ENCODE results near the gene CLSTN1. TPM values are rescaled to one million over a fixed set of nuclear protein-coding genes. Genes with fewer than 3 reads are reported as not detected.

The CLSTN1 gene
- total and polyA plus RNA-seq, 2 of the 13 experiments (the other 11 are each of a cell fraction or from before 2014, with no cell fraction given): 19.7 to 29.8 TPM

DNA sequence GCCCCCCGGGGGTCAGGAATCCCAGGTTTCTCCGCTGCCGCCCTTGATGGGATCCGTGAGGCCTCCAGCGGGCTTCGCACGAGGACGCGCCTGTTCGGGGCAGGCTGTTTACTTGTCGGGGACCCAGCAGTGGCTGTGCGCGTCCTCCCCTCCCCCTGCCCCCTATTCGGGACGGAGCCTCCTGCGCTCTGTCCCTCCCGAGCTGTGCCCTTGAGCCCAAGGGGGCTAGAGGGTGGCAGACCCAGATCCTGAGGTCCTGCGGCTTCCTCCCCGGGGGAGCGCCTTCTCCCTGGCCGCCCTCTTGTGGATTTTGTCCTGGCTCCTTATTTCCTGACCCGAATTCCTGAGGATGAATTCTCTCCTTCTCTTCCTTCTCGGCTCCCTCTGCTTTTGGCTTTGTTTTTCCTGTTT lies 133.8 kb downstream of the CLSTN1 start:
- Histone ChIP-seq H3K79me2 (ENCODE audit: insufficient read depth, low read length) (no peaks in the 10 kb centered on the region), H3K27ac (ENCODE audit: extremely low read length, insufficient read depth, low read length) (no peak overlapping the region), H3K9me3 (ENCODE audit: low read length) (no peaks in the 10 kb centered on the region), H3K9ac (ENCODE audit: insufficient read depth, low read depth, low read length) (peak overlapping the region; percentile 52; the same call in 1 of the 2 replicates), H3K27me3 (ENCODE audit: control insufficient read depth in 1 of 2, insufficient read depth in 2 of 2, low read length in 2 of 2) (peaks cover 0 to 18% of the 10 kb centered on the region in 2 experiments; a peak in 1 of 5 replicates), H3K4me3 (replicated peaks in 1 of 3; ENCODE audit: insufficient read depth in 1 of 3, low read depth in 2 of 3, low read length in 3 of 3) (peak overlapping the region; percentile 32 to 72 (median 64)), H3K4me1 (ENCODE audit: insufficient read depth, low read length) (peaks cover 39% of the 10 kb centered on the region), H2AFZ (ENCODE audit: low read length) (no peak overlapping the region), H3K4me2 (ENCODE audit: low read depth, low read length) (peak overlapping the region; percentile 76), H3K36me3 (replicated peaks in 1 of 2; ENCODE audit: control insufficient read depth in 1 of 2, insufficient read depth in 2 of 2, low read length in 2 of 2) (no peaks in the 10 kb centered on the region), H4K20me1 (ENCODE audit: insufficient read depth, low read length) (no peaks in the 10 kb centered on the region)
- WGBS (ENCODE audit: low lambda C conversion rate): 18% methylated on average over 6 of the region's 23 CpGs
- ATAC-seq (peak; percentile 16), DNase-seq (ENCODE audit: low spot score) (no peak), FAIRE-seq (no peak)
- TSS peak; percentile 45 for BruUV-seq (replicated peaks)
- CTCF ChIA-PET (ENCODE audit: low intra/inter-chr PET ratio, low total read pairs): interaction anchor here (1.9 kb wide), 1 partner anchor 63 kb away, joined by 5 read pairs; no protein-coding TSS in a partner anchor
- intact Hi-C loops (cut with micrococcal nuclease; ENCODE audit: unreplicated experiment) (no loop called here), in situ Hi-C loops (cut with HindIII; ENCODE audit: extremely low pct_ligation_motif_present, low pct_unique_long_range_greater_than_20kb) (no loop called here)
- POLR2A ChIA-PET: interaction anchor here (4.1 kb wide), 1 partner anchor 27 kb away, joined by 35 read pairs; no protein-coding TSS in a partner anchor
- TF ChIP-seq ZNF441 (CRISPR knock-in tag; IDR thresholded peaks at IDR 0.05; ENCODE audit: borderline replicate concordance) (no peak), ZNF7 (CRISPR knock-in tag; IDR thresholded peaks at IDR 0.05) (no peak), GATA4 (IDR thresholded peaks at IDR 0.05; ENCODE audit: borderline replicate concordance, low read depth) (no peak), FOXA1 (IDR thresholded peaks at IDR 0.05) (no peak), FOXA1 (CRISPR knock-in tag; IDR thresholded peaks at IDR 0.05) (peak; percentile 62; the same call in 1 of the 2 replicates), SPEN (CRISPR knock-in tag; IDR thresholded peaks at IDR 0.05; ENCODE audit: low read depth) (peak; percentile 36; the same call in 1 of the 2 replicates), GABPB1 (CRISPR knock-in tag; IDR thresholded peaks at IDR 0.05) (peak; percentile 22; the same call in 1 of the 2 replicates), ZNF34 (CRISPR knock-in tag; IDR thresholded peaks at IDR 0.05; ENCODE audit: borderline replicate concordance) (0 out of 2 replicates have a peak, but pooled peaks have one; percentile 34), TEAD3 (CRISPR knock-in tag; optimal IDR thresholded peaks at IDR 0.05; ENCODE audit: borderline replicate concordance) (no peak), CHD4 (IDR thresholded peaks at IDR 0.05; ENCODE audit: borderline replicate concordance, low read length) (no peak), MIER2 (CRISPR knock-in tag; IDR thresholded peaks at IDR 0.05) (no peak), KAT7 (CRISPR knock-in tag; IDR thresholded peaks at IDR 0.05; ENCODE audit: borderline replicate concordance) (no peak), ZMYM2 (CRISPR knock-in tag; IDR thresholded peaks at IDR 0.05) (no peak)
- TF ChIP-seq, protein P1, sequence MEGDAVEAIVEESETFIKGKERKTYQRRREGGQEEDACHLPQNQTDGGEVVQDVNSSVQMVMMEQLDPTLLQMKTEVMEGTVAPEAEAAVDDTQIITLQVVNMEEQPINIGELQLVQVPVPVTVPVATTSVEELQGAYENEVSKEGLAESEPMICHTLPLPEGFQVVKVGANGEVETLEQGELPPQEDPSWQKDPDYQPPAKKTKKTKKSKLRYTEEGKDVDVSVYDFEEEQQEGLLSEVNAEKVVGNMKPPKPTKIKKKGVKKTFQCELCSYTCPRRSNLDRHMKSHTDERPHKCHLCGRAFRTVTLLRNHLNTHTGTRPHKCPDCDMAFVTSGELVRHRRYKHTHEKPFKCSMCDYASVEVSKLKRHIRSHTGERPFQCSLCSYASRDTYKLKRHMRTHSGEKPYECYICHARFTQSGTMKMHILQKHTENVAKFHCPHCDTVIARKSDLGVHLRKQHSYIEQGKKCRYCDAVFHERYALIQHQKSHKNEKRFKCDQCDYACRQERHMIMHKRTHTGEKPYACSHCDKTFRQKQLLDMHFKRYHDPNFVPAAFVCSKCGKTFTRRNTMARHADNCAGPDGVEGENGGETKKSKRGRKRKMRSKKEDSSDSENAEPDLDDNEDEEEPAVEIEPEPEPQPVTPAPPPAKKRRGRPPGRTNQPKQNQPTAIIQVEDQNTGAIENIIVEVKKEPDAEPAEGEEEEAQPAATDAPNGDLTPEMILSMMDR (CRISPR knock-in tag; IDR thresholded peaks at IDR 0.05): 0 out of 2 replicates have a peak, but pooled peaks have one; percentile 28
- TF ChIP-seq, protein P2, sequence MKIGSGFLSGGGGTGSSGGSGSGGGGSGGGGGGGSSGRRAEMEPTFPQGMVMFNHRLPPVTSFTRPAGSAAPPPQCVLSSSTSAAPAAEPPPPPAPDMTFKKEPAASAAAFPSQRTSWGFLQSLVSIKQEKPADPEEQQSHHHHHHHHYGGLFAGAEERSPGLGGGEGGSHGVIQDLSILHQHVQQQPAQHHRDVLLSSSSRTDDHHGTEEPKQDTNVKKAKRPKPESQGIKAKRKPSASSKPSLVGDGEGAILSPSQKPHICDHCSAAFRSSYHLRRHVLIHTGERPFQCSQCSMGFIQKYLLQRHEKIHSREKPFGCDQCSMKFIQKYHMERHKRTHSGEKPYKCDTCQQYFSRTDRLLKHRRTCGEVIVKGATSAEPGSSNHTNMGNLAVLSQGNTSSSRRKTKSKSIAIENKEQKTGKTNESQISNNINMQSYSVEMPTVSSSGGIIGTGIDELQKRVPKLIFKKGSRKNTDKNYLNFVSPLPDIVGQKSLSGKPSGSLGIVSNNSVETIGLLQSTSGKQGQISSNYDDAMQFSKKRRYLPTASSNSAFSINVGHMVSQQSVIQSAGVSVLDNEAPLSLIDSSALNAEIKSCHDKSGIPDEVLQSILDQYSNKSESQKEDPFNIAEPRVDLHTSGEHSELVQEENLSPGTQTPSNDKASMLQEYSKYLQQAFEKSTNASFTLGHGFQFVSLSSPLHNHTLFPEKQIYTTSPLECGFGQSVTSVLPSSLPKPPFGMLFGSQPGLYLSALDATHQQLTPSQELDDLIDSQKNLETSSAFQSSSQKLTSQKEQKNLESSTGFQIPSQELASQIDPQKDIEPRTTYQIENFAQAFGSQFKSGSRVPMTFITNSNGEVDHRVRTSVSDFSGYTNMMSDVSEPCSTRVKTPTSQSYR (CRISPR knock-in tag; IDR thresholded peaks at IDR 0.05; ENCODE audit: borderline replicate concordance): peak; percentile 40; the same call in 1 of the 2 replicates
- TF ChIP-seq, protein P3, sequence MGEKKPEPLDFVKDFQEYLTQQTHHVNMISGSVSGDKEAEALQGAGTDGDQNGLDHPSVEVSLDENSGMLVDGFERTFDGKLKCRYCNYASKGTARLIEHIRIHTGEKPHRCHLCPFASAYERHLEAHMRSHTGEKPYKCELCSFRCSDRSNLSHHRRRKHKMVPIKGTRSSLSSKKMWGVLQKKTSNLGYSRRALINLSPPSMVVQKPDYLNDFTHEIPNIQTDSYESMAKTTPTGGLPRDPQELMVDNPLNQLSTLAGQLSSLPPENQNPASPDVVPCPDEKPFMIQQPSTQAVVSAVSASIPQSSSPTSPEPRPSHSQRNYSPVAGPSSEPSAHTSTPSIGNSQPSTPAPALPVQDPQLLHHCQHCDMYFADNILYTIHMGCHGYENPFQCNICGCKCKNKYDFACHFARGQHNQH (CRISPR knock-in tag; IDR thresholded peaks at IDR 0.05): no peak
- TF ChIP-seq, protein P4, sequence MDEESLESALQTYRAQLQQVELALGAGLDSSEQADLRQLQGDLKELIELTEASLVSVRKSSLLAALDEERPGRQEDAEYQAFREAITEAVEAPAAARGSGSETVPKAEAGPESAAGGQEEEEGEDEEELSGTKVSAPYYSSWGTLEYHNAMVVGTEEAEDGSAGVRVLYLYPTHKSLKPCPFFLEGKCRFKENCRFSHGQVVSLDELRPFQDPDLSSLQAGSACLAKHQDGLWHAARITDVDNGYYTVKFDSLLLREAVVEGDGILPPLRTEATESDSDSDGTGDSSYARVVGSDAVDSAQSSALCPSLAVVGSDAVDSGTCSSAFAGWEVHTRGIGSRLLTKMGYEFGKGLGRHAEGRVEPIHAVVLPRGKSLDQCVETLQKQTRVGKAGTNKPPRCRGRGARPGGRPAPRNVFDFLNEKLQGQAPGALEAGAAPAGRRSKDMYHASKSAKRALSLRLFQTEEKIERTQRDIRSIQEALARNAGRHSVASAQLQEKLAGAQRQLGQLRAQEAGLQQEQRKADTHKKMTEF (CRISPR knock-in tag; IDR thresholded peaks at IDR 0.05): 0 out of 2 replicates have a peak, but pooled peaks have one; percentile 9
- TF ChIP-seq, protein P5, sequence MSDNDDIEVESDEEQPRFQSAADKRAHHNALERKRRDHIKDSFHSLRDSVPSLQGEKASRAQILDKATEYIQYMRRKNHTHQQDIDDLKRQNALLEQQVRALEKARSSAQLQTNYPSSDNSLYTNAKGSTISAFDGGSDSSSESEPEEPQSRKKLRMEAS (IDR thresholded peaks at IDR 0.05): peak; percentile 47

All from HepG2 (cell line).